Hepatocyte (in vitro differentiated cells): Measurements from ENCODE around the gene RGS6. TPM values are rescaled to one million over a fixed set of nuclear protein-coding genes. Genes with fewer than 3 reads are reported as not detected.
A peak's percentile ranks its signal among the peaks of the same experiment; 100 is the strongest.
"Not testable (repeated sequence)": the region's sequence is repeated elsewhere in the genome, so short reads cannot be mapped to it uniquely, and the experiment has no call there.

Experiments
- DNase-seq: peaks from one replicate; pipeline ENCODE4 v3.0.0-alpha.2; 2016; ENCODE audit warnings: low spot score
- H2AFZ ChIP-seq: fragments of 200-600 bp; sonication (generic); 2 replicates; pipeline ENCODE4 v1.6.0; 2016; ENCODE audit warnings: antibody characterized with exemption, mild to moderate bottlenecking
- H3K27ac ChIP-seq: fragments of 200-600 bp; sonication (generic); 2 replicates; pipeline ENCODE4 v1.5.1; 2016; ENCODE audit warnings: mild to moderate bottlenecking
- H3K27me3 ChIP-seq: fragments of 200-600 bp; sonication (generic); 2 replicates; pipeline ENCODE4 v1.6.1; 2016
- H3K36me3 ChIP-seq: fragments of 200-600 bp; sonication (generic); replicated peaks from 2 replicates; pipeline ENCODE4 v1.5.1; 2016; ENCODE audit warnings: low read depth; ENCODE audit not compliant: insufficient read depth
- H3K4me1 ChIP-seq: fragments of 200-600 bp; sonication (generic); 2 replicates; pipeline ENCODE4 v1.5.1; 2016; ENCODE audit warnings: mild to moderate bottlenecking, moderate library complexity; ENCODE audit not compliant: insufficient read depth
- H3K4me2 ChIP-seq: fragments of 200-600 bp; sonication (generic); 2 replicates; pipeline ENCODE4 v1.6.0; 2016
- H3K4me3 ChIP-seq: fragments of 200-600 bp; sonication (generic); 2 replicates; pipeline ENCODE4 v1.5.1; 2016; ENCODE audit warnings: mild to moderate bottlenecking
- H3K79me2 ChIP-seq: fragments of 200-600 bp; sonication (generic); 2 replicates; pipeline ENCODE4 v1.6.0; 2017; ENCODE audit warnings: mild to moderate bottlenecking
- H3K9me2 ChIP-seq: fragments of 200-600 bp; sonication (generic); replicated peaks from 2 replicates; pipeline ENCODE4 v1.6.0; 2017; ENCODE audit warnings: mild to moderate bottlenecking; ENCODE audit not compliant: insufficient read depth
- H3K9me3 ChIP-seq: fragments of 200-600 bp; sonication (generic); 2 replicates; pipeline ENCODE4 v1.5.1; 2016; ENCODE audit warnings: low read depth, mild to moderate bottlenecking
- H4K20me1 ChIP-seq: fragments of 200-600 bp; sonication (generic); 2 replicates; pipeline ENCODE4 v1.6.0; 2016; ENCODE audit warnings: mild to moderate bottlenecking; ENCODE audit not compliant: insufficient read depth, poor library complexity, severe bottlenecking
- EZH2 ChIP-seq: fragments of 200-600 bp; sonication (generic); IDR thresholded peaks from 2 replicates; pipeline ENCODE4 v1.6.1; 2016; ENCODE audit warnings: antibody characterized with exemption, mild to moderate bottlenecking, borderline replicate concordance
- EZH2phosphoT487 ChIP-seq: fragments of 200-600 bp; sonication (generic); IDR thresholded peaks from one replicate; pipeline ENCODE4 v1.6.1; 2018; ENCODE audit warnings: antibody characterized with exemption, mild to moderate bottlenecking, low read depth, moderate library complexity; ENCODE audit not compliant: unreplicated experiment, severe bottlenecking
- WGBS: methylation state at CpG from one replicate; pipeline ENCODE4 v1.1.6; 2016; ENCODE audit warnings: low lambda C conversion rate; ENCODE audit errors: missing lambda C conversion rate; 5-methylcytosine and 5-hydroxymethylcytosine counted together
- polyA plus RNA-seq: library from polyadenylated mRNA; unstranded; fragments of >200 nt; fragmentation: Nextera tagmentation; extraction: Ambion mirVana; gene quantifications from 2 replicates; pipeline ENCODE4 v1.2.1, GENCODE V29; 2016
- total RNA-seq: library from RNA; depleted of rRNA; stranded (reverse); fragments of >200 nt; gene quantifications from 2 replicates; pipeline ENCODE4 v1.2.3, GENCODE V29; 2014
- TF ChIP-seq, protein P1 (sequence below): fragments of 200-600 bp; sonication (generic); IDR thresholded peaks from 2 replicates; pipeline ENCODE4 v1.5.1; 2016; ENCODE audit warnings: antibody characterized with exemption, mild to moderate bottlenecking; ENCODE audit not compliant: poor library complexity

RGS6 gene
- total and polyA plus RNA-seq, 2 experiments from 2014 or later: 0.25 to 0.87 TPM

- H3K4me2 ChIP-seq: no peak overlapping the region
- no peaks in the 10 kb centered on the region for H3K9me2 ChIP-seq
- H2AFZ ChIP-seq: no peak overlapping the region
- H3K27me3 ChIP-seq: no peaks in the 10 kb centered on the region
- no peaks in the 10 kb centered on the region for H3K36me3 ChIP-seq
- H3K4me1 ChIP-seq: no peaks in the 10 kb centered on the region
- peak; percentile 20 for DNase-seq
- no peaks in the 10 kb centered on the region for H3K9me3 ChIP-seq
- H3K79me2 ChIP-seq: no peaks in the 10 kb centered on the region
- no peak overlapping the region for H3K4me3 ChIP-seq
- TF ChIP-seq EZH2 (no peak), EZH2phosphoT487 (no peak)
- TF ChIP-seq, protein P1, sequence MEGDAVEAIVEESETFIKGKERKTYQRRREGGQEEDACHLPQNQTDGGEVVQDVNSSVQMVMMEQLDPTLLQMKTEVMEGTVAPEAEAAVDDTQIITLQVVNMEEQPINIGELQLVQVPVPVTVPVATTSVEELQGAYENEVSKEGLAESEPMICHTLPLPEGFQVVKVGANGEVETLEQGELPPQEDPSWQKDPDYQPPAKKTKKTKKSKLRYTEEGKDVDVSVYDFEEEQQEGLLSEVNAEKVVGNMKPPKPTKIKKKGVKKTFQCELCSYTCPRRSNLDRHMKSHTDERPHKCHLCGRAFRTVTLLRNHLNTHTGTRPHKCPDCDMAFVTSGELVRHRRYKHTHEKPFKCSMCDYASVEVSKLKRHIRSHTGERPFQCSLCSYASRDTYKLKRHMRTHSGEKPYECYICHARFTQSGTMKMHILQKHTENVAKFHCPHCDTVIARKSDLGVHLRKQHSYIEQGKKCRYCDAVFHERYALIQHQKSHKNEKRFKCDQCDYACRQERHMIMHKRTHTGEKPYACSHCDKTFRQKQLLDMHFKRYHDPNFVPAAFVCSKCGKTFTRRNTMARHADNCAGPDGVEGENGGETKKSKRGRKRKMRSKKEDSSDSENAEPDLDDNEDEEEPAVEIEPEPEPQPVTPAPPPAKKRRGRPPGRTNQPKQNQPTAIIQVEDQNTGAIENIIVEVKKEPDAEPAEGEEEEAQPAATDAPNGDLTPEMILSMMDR: no peak
- H4K20me1 ChIP-seq: no peaks in the 10 kb centered on the region
- WGBS: 54% methylated on average over 8 of the region's 8 CpGs
- H3K27ac ChIP-seq: no peak overlapping the region
Measured at GRCh38 chr14:72476657-72477499, 544.6 kb downstream of the RGS6 start.

DNA sequence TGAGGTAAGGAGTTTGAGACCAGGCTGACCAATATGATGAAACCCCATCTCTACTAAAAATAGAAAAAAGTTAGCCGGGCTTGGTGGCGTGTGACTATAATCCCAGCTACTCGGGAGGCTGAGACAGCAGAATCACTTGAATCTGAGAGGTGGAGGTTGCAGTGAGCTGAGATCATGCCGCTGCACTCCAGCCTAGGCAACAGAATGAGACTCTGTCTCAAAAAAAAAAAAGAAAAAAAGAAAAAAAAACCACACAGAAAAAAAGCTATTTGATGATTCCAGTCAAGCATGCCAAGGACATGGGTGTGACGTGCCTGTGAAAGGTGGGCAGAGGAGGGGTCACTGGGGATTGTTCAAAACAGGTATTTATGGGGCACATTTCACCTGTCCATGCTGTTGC is 545.3 kb downstream of the RGS6 start:
- H3K9me3 ChIP-seq, DNase-seq, H3K27me3 ChIP-seq, H4K20me1 ChIP-seq, H3K27ac ChIP-seq, H2AFZ ChIP-seq, H3K9me2 ChIP-seq, H3K36me3 ChIP-seq, H3K4me1 ChIP-seq, H3K4me2 ChIP-seq, H3K4me3 ChIP-seq, H3K79me2 ChIP-seq: not testable (repeated sequence)
- WGBS: 79% methylated on average over 5 of the region's 5 CpGs

DNA sequence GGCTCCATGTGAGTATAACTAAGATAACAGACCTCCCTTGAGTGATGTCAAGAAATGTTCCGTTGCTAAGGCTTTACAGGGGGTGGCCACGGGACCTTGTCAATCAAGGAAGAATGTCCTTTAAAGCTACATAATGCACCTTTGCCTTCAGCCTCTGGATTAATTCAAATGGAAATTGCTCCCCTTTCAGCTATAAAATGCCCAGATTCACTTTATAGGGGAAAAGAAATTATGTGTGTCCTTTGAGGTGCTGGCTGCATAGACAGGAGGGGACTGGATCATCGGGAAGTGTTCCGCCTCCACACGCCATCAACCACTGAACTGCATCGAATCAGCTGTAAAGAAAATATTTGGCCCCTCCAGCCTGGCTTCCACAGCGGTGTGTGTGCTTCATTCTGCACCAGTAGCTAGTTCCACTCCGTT is 546.3 kb downstream of the RGS6 start:
- Histone ChIP-seq H2AFZ (no peak overlapping the region), H3K9me3 (no peaks in the 10 kb centered on the region), H4K20me1 (no peaks in the 10 kb centered on the region), H3K27me3 (no peaks in the 10 kb centered on the region), H3K79me2 (no peaks in the 10 kb centered on the region), H3K4me3 (no peak overlapping the region), H3K4me2 (no peak overlapping the region), H3K36me3 (no peaks in the 10 kb centered on the region), H3K4me1 (no peaks in the 10 kb centered on the region), H3K9me2 (no peaks in the 10 kb centered on the region), H3K27ac (no peak overlapping the region)
- TF ChIP-seq EZH2phosphoT487: no peak
- TF ChIP-seq, protein P1: no peak
- TF ChIP-seq EZH2: no peak
- no peak for DNase-seq
- 73% methylated on average over 8 of the region's 8 CpGs for WGBS

GRCh38 chr14:72479461-72479931 is 547.3 kb downstream of the RGS6 start:
- Histone ChIP-seq H3K27ac (no peak overlapping the region), H3K4me3 (no peak overlapping the region), H3K4me2 (no peak overlapping the region), H3K79me2 (no peaks in the 10 kb centered on the region), H2AFZ (no peak overlapping the region), H3K9me2 (no peaks in the 10 kb centered on the region), H3K36me3 (no peaks in the 10 kb centered on the region), H4K20me1 (no peaks in the 10 kb centered on the region), H3K9me3 (no peaks in the 10 kb centered on the region), H3K27me3 (no peaks in the 10 kb centered on the region), H3K4me1 (no peaks in the 10 kb centered on the region)
- WGBS: 76% methylated on average over 3 of the region's 3 CpGs
- TF ChIP-seq EZH2phosphoT487: no peak
- no peak for TF ChIP-seq EZH2
- TF ChIP-seq, protein P1: no peak
- DNase-seq: no peak
